Activated effector memory CD4-positive, alpha-beta T cell treated with anti-CD3 and anti-CD28 coated beads, Interleukin-2, amount 50 U/mL, for 16 hours (primary cell): ENCODE results near the gene HOXA6.

Experiments
- DNase-seq: peaks from one replicate; pipeline ENCODE4 v3.0.0-alpha.2; 2020

Gene HOXA6

DNA sequence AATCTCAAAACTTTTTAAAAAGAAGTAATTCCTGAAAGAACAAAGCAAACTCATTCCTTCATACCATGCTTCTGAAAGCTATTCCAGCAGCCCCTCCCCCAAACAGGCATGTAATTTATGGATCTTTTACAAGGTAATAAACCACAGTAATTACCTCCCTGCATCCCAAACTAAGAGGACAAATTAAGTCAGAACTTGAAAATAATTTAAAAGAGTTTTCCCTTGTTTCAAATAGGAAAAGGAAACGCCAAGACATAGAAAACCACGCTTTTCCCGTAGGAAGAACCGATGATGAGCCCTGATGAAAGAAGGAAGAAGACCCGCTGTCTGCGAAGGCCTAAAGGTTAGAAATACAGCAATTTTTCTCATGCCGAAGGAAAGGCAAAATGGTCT, 25.9 kb downstream of the HOXA6 start:
- DNase-seq = no peak

DNA sequence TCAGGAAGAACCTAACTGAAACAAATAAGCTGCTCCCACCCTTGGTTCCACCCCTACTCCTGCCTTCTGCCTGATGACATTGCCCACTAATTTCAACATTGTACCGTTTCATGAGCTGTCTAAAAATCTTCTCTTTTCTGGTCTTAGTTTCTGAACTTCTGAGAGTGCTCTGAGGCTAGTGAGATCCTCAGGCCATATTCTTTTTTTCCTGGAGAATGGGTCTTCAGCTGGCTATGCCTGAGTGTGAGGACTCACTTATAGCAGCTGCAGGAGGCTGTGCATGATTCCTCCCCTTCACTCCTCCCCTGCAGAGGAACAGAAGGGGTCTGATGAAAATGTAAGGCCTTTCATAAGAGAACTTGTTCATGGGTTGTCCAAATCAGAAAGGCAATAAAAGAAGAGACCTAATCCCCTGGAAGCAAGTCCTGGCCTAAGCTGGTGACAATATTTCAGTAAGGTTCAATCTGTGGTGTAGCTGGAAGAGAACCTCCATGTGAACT, 28.1 kb downstream of the HOXA6 start:
- DNase-seq = no peak

DNA sequence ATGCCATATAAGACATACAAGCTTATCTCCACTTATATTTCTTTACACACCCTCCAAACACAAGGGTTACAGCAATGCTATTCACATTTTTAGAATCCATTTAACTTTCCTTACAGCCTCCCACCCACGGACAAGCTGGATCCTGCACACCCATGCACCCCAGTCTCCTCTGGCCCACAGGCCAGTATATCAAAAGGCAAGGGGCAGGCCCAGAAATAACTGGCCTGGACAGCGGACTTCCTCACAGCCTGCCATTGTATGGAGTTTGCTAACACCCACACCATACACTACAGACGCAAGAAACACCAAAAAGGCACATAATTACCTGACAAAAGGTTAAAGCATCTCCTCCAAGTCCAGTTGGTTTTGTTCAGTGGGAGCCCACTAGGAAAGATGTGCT, 29.0 kb downstream of the HOXA6 start:
- DNase-seq = peak; percentile 25

DNA sequence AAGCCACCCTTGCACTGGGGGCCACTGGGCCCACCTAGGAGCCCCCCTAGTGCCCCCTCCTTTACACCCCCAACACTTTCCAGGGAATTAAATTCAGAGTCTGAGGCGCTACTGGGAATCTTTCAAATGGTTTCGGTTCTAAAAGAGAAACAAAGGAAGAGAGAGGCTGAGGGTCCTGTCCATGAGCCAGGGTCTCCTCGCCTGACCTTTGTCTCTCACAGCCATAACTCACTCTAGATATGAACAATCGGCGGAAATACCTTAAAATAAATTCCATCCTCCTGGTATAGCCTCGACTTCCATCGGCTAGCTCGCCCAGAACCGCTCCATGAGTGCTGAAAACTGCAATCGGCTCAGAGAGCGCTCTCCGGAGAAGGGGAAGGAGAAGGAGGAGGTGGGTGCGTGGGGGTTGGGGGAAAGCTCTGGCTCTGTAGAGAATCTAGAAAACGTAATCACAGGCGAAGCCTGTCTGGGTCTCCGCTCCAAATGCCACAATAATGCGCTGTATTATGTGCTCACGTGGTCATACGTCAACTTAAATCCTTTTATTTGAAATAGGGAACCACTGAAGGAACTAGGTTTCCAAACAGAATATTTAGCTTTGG, 29.6 kb downstream of the HOXA6 start:
- DNase-seq = peak; percentile 22

DNA sequence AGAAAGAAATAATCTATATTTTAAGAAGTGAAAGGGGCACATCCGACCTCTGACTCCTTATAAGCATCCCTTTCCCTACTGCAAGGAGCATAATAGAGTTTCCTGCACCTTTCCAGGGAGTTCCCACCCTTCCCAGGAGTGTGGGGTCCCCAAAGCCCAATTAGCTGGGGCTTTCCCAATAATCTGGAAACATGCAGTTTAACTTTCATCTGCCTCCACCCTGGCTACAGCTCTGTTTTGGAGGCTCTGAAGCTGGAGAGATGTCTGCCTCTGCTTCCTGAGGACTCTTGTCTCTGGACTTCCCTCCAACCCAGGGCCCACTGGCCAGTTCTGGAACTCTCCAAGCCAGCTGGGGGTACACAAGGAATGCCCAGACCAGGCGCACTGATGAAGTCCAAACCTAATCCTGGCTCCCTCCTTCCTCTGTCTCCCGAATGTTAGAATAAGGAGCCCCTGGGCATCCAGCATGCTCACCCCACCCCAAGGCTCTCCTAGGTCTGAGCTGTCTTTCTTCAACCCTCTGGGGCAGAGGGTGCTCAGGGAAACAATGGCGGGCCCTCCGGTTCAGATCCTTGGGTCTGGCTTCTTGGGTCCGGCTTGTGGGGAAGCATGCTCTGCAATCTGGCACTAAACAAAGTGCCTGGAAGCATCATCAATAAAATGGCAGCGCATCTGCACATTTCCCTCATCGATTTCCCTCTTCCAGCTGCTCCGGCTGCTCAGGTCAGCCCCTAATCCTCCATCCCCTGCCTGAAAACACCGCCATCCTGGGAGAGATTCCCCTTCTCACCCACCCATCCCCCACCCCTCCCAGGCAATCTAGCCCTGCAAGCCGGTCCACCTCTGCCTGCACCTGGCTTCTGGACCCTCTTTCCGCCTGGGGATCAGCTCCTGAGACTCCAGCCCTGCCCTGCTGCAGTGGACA, 30.4 kb downstream of the HOXA6 start:
- DNase-seq = peak; percentile 41

DNA sequence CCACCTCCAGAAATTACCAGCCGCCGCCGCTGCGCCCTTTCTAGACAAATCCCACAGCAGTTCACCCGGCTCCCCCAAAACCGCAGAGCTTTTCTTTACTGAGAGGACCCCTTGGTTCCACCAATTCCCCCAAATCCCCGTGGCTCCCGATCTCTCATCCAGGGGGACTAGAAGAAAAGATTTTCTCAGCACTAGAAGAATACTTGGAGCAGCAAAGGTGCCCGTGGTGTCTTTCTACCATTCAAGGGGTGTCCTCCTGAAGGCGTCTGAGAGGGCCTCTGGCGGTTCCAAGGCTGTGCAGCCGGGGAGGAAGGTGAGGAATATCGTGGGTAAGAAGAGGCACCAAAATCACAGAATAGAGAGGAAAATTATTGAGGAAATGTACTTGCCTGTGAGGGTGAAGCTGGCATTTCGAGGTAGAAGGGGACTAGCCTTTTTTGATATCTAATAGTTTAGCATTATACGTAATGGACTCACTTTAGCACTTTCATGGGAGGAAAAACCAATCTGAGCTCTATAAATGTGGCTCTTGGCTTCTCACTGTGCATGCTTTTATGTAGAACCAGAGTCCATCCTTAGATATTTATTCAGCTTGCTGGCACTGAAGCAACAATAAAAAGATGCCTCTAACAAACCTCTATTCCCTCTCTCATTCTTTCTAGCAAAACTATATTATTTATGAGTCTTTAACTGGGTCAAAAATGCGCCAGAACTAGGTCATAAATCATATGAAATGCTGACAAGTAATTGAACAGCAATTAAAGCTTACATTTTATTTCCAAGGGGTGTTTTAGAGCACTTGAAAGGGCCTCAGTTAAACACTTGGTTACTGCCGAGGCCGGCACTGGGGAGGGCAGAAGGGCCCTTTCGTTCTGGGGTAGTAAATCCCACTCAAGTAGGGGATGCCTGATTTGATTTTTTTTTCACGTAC, 31.3 kb downstream of the HOXA6 start:
- DNase-seq = no peak

DNA sequence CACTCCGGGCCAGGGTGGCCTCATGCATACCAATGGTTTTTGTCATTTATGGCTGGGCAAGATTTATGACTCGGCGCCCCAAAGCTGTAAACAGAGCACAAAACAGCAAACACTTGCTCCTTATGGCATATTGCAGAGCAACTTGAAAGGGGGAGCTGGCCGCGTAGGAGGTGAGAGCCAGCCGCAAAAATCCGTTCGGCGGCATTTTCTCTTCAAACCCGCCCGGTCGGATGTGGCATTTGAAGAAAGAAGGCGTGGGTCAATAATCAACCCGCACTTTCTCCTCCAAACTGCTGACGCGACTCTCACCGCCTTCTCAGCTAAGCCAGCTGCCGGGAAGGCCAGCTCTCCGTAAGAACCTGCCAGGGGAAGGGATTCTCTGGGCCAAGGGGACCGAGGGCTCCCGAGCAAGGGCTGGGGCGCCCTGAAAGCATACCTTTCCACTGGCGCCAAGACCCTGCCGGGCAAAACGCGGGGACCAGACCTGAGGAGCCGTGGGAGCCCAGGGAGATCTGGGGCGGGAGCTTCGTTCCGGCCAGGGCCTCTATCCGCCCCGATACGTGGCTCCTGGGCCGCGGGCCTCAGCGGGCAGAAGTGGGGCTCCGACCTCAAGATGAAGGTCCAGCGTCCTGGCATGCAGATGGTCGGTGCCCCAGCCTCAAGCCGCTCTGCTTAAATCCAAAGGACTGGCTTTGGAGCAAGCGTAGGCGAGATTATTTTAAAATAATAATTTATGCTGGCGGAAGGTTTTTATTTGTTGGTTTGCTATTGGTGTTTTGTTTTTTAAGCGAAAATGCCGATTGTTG, 32.1 kb downstream of the HOXA6 start:
- no peak for DNase-seq

DNA sequence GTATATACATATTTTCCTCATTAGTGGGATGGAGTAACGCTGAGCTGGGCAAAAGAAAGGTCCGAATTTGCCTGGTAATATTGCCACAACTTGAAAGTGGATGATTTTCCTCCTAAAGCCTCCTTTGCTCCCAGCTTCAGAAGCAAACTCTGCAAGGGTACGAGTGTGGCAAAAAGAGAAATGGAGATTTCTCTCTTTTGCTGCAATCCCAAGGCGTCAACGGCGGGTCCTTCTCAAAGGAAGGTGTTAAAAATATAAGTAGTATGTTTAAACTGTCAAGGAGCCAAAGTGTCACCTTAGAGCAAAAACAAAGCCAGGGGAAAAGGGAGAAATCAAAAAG, 32.7 kb downstream of the HOXA6 start:
- DNase-seq = no peak

DNA sequence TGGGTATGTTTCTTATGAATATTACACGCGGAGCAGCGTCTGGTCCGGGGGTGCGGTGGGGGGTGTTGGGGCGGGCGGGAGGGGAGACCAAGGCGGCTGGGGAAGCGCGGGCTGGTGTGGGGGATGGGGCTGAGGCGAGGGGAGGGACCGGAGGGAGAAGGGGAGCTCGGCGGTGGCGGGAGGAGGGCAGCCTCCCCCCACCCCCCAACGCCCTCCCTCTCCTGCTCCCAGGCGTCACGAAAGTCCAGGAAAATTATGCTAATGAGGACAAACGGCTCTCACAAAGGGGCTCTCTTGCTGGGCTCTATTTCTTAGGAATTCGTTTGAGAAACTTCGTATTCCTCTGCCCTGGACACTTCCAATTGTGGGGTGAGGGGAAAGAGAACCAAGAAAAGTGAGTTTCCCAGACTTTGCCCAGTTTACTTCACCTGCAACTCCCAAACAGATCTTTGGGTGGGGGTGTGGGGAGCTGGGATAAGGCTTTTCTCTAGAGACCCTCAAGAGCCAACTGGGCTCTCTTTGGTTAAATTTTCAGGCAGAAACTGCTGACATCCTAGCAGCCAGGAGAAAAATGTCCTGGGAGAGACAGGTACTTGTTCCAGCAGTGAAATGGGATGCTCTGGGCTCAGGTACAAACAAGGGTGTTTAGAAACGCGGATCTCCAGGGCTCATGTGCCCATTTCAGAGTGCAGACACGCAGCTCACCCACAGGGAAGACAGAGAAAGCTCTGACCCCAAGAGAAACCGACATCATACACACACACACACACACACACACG, 33.4 kb downstream of the HOXA6 start:
- DNase-seq = no peak

DNA sequence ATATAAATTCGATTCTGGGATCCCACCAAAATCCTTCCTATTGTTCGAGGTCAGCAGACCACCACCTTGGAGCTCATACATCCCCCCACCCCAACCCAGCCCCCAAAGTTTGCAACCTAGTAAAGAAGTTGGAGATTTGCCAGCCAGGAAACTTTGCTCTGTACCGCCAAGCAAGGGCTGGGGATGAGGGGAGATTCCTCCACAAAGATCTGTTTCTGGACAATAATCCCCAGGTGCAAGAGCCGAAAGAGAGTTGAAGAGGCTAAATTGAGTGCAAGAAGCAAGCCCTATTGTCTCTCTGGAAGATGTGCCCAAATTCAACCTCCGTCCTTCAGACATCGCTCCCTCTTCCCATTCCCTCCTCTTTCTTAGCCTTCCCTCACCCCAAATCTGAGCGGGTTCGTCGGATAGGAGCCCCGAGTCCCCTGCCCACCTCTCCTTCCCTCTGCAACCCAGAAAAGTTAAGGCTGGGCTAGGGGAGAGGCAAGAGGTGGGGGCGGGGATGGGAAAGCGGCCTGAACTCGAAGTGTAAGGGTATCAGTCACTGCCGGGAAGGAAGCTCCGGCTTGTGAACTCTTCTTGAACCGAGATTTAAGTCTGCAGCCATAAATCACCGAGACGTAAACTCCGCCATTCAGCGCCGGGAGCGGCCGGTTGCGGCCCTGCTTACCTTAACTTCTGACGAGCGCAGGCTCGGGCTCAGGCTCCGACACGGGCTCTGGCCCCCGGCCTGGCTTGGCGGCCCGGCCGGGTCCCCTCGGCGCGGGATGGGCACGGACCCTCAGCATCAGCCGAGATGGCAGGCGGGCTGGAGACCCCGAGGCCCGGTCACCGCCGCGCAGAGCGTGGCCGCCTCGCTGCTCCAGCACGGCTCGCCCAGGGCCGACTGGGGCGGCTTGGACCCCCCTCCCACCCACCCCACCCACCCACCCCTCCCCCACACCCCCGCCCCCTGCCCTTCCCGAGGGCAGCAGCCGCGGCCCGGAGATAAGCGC, 34.3 kb downstream of the HOXA6 start:
- DNase-seq = no peak

DNA sequence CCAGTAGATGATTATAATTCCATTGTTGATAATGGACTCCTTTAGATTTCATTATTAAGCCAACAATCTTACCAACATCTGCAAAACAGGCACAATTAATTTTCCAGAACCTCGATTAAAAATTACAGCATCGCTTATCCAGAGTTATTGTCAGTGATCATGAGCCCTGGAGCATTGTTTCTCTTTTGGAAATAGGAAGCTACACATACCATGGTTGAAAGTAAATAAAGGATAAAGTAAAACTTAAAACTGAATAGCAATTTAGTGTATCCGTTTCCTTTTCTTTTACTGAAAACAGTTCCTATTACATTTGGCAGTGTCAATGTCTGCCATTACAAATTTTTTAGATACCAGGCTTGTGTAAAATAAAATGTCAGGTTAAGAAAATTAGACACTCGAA, 35.2 kb downstream of the HOXA6 start:
- no peak for DNase-seq

DNA sequence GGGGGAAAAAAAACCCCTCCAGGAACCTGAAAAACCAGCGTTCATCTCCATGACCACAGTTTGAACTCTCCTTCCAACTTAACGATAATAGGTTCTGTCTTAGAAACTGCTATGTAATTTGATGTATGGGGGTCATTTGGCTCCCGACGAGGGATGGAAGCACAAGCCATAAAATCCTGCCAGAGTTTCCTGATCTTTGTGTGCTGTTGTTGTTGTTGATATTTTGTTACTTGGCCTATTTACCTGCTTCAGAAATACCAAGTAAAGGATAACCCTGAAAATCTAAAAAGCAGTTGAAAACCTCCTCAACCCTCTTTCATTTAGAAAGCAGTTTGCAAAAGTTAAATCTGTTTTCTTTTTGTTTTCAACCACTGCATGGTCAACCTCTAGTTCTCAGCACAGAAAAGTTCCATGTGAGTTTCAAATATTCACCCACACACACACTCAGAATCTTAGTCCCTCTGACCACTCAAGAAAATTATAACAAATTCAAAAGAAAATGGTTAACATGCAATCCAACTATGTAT, 35.8 kb downstream of the HOXA6 start:
- DNase-seq = no peak

DNA sequence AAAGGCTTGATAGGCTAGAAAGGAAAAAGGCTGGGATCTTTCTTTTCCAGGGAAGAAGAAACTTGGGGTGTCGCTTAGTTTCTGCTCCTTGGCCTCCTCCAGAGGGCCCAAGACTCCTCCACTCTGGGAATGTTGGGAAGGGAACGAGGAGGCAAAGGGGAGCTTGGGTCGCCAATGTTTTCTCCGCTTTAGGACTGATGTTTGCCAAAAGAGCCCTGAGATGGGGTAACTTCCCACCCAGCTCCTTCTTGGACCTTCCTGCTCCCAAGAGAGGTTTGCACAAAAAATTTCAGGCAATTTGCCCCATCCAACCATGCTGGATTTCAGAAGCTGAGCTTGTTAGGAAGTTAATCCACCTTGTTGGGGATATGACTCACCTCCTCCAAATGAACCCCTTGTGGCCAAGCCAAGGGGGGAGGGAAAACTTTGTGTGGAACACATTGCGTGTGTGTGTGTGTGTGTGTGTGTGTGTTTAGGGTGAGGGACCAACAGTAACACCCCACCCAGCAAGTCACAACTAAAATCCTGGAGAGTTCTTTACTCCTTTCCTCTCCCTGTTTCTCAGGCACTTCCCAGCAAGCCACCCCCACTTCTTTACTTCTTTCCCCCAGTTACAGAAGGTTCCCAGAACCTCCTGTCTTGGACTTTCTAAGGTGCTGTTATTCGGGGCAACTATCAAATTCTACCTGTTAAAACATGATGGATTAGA, 36.4 kb downstream of the HOXA6 start:
- no peak for DNase-seq

DNA sequence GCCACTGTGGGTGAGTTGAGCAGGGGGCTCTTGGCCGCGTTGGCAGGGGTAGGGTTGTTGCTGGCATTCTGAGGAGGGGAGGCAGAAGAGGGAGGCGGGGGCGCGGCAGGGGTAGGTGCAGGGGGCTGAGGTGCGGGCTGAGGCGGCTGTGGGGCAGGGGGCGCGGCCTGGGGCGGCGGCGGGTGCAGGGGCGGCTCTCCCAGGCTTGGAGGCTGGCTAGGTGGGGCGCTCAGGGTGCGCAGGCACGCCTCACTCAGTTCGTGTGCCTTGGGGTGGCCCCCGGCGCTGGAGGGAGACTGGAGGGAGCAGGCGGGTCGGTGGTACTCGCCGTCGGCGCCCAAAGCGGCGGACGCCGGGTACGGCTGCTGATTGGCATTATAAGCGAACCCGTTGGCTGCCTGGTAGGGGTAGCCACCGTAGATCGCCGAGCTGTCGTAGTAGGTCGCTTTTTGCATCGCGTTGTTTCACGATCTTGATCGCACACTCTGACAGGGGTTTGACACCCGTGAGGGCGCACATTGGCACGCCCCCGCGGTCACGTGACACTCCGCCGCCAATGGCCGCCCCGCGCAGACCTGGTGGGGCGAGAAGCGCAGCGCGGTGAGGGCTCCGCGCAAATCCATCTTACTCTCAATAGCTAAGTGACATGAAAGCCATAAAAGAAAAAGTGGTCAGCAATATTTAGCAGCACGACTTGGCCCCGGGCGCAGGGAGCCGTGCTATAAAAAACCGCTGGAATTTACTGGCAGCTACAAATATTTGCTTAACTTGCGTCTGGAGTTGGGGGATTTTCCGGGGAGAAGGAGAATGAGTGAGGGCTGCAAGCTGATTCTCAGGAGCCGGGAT, 37.2 kb downstream of the HOXA6 start:
- peak; percentile 51 for DNase-seq

DNA sequence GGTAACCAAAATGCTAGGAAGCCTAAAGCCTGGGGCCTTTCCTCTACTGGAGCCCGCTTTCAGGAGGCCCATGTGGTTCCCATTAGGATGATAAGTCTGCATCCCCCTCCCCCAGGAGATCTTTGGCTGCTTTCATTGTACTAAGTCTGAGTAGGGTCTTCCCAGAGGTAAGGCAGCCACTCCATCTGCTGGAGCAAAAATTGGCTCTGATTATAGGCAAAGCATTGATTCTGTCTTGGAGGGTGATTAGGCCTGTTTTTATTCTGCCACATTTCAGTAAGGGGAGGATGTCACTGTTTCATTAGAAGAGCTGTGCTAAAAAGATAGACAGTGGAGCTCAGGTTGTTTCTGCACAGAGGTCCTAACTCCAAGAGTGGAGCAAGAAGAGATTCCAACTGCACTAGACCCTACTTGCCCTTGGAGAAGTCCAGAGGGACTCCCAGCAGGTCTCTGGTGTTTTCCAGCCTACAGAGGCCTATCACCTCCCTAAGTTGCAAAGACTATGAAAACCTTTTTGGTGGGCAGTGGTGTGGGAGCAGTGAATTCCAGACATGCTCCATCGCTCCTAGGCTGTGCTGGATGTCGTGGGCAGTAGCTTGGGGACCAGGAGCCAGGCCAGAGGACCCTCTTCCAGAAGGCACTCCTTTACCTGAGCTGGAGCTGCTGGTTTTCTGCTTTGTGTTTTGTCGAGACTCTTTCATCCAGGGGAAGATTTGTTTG, 37.9 kb downstream of the HOXA6 start:
- DNase-seq = no peak

DNA sequence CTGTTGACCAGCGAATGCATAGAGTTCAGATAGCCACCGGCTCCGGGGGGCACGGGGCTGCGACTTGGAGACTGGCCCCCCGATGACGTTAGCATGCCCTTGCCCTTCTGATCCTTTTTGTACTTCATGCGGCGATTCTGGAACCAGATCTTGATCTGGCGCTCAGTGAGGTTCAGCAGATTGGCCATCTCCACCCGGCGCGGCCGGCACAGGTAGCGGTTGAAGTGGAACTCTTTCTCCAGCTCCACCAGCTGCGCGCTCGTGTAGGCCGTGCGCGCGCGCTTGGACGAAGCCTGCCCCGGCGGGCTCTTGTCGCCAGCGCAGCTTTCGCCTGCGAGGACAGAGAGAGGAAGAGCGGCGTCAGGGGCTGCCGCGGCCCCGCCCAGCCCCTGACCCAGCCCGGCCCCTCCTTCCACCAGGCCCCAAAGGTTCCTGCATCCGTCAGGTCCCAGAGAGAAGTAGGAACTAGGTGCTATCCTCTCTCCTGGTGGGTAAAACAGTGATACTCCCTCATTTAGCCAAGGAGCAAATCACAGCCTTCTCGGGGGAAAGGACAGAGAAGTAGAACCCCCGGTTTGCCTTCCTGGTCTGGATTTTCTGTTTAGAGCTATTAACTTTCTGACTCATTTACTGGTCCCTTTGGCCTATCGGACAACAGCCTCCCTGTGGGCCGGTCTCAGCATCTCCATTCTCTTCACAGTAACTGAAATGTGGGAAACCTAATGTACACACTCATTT, 39.0 kb downstream of the HOXA6 start:
- no peak for DNase-seq
